ENCODE measurements around the gene BIN2.

Gene BIN2

DNA sequence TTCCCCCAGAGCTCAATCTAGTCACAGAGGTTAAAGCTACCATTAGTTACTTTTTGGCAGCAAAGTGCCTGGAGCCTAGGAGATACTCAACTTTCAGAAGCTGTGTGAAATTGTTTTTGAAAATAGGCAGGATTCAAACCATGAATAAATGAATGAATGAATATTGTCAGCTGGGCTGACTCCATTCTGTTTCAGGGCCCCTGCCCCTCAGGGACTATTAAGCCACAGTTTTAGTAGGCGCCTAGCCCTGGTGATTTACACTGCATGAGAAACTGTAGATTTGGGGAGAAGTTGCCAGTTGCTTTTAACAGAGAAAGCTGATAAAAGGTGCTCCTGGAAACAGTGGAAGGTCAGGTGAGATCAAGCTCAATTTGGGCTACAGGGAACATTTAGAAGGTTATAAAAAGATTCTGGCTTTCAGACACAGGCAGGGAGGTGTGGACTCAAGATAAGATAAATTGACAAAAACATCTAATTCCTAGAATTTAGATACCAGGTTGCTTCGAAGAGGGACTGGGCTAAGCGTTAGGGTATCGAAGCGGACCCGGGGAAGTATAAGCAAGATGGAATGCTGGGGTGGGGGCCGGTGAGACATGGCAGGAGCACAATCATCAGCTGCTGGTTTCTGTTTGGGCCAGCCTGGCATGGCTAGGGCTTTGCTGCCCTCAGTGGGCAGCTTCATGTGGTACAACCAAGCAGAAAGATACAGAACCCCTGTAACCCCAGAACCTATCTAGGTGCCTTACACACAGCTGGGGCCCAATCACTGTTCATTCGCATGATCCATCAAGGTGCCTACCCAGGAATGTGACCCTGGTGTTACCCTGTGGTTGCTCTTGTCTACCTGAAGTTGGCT is 37.4 kb upstream of the BIN2 start:
- no peaks in the 10 kb centered on the region for H3K9me3 Mint-ChIP-seq
- no peak overlapping the region for H3K27ac Mint-ChIP-seq (ENCODE audit: low read depth)
- DNase-seq (ENCODE audit: low spot score in 2 of 2): no peak
- no peaks in the 10 kb centered on the region for H3K4me1 Mint-ChIP-seq
- ATAC-seq (replicated peaks; ENCODE audit: extremely low read depth, poor library complexity, severe bottlenecking): no peak
- no peaks in the 10 kb centered on the region for H3K27me3 Mint-ChIP-seq
- H3K4me3 Mint-ChIP-seq: no peak overlapping the region
- H3K36me3 Mint-ChIP-seq (ENCODE audit: insufficient read depth): peaks cover 6% of the 10 kb centered on the region

DNA sequence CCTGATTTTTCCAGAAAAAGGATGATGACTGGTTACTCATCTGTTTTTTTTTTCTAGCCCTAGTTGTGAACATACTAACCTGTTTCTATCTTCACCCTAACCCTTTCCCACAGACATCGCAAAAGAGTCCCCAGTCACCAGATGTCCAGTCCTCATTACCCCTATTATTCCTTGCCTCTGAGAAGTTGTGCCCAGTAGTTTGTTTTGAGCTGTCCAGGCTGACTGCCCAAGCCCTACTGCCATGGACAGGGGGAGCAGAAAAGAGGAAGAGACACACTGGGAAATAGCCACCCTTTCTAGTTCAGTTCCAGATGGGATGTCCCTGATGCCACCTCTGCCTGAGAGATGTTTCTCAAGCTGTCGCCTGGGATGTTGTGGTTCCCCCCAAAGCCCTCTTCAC is 36.3 kb upstream of the BIN2 start:
- H3K9me3 Mint-ChIP-seq: no peaks in the 10 kb centered on the region
- no peak overlapping the region for H3K4me3 Mint-ChIP-seq
- no peak for DNase-seq (ENCODE audit: low spot score in 2 of 2)
- peaks cover 4% of the 10 kb centered on the region for H3K36me3 Mint-ChIP-seq (ENCODE audit: insufficient read depth)
- H3K27ac Mint-ChIP-seq (ENCODE audit: low read depth): no peak overlapping the region
- ATAC-seq (replicated peaks; ENCODE audit: extremely low read depth, poor library complexity, severe bottlenecking): no peak
- H3K27me3 Mint-ChIP-seq: no peaks in the 10 kb centered on the region
- no peaks in the 10 kb centered on the region for H3K4me1 Mint-ChIP-seq

- Mint-ChIP-seq H3K9me3 (no peaks in the 10 kb centered on the region), H3K27ac (ENCODE audit: low read depth) (peak overlapping the region; percentile 16), H3K36me3 (ENCODE audit: insufficient read depth) (peaks cover 4% of the 10 kb centered on the region), H3K4me3 (no peak overlapping the region), H3K4me1 (no peaks in the 10 kb centered on the region), H3K27me3 (no peaks in the 10 kb centered on the region)
- DNase-seq (ENCODE audit: low spot score in 2 of 2): no peak
- no peak for ATAC-seq (replicated peaks; ENCODE audit: extremely low read depth, poor library complexity, severe bottlenecking)
Observed at GRCh38 chr12:51359851-51360250, 35.9 kb upstream of the BIN2 start.

GRCh38 chr12:51358496-51358895 is 34.5 kb upstream of the BIN2 start:
- H3K4me1 Mint-ChIP-seq: no peaks in the 10 kb centered on the region
- peaks cover 6% of the 10 kb centered on the region for H3K36me3 Mint-ChIP-seq (ENCODE audit: insufficient read depth)
- no peaks in the 10 kb centered on the region for H3K27me3 Mint-ChIP-seq
- no peaks in the 10 kb centered on the region for H3K9me3 Mint-ChIP-seq
- ATAC-seq (replicated peaks; ENCODE audit: extremely low read depth, poor library complexity, severe bottlenecking): no peak
- H3K4me3 Mint-ChIP-seq: no peak overlapping the region
- no peak for DNase-seq (ENCODE audit: low spot score in 2 of 2)
- peak overlapping the region; percentile 16 for H3K27ac Mint-ChIP-seq (ENCODE audit: low read depth)

GRCh38 chr12:51357374-51358047 is 33.5 kb upstream of the BIN2 start:
- no peak for DNase-seq (ENCODE audit: low spot score in 2 of 2)
- Mint-ChIP-seq H3K36me3 (ENCODE audit: insufficient read depth) (peaks cover 4% of the 10 kb centered on the region), H3K9me3 (no peaks in the 10 kb centered on the region), H3K4me1 (no peaks in the 10 kb centered on the region), H3K27me3 (no peaks in the 10 kb centered on the region), H3K27ac (ENCODE audit: low read depth) (no peak overlapping the region), H3K4me3 (no peak overlapping the region)
- ATAC-seq (replicated peaks; ENCODE audit: extremely low read depth, poor library complexity, severe bottlenecking): no peak

GRCh38 chr12:51351913-51352532 is 28.0 kb upstream of the BIN2 start:
- peak; percentile 24 for ATAC-seq (replicated peaks; ENCODE audit: extremely low read depth, poor library complexity, severe bottlenecking)
- peak; percentile 14 to 23 for DNase-seq (ENCODE audit: low spot score in 2 of 2)
- Mint-ChIP-seq H3K4me1 (peaks cover 8% of the 10 kb centered on the region), H3K27ac (ENCODE audit: low read depth) (peak overlapping the region; percentile 75), H3K4me3 (no peak overlapping the region), H3K27me3 (no peaks in the 10 kb centered on the region), H3K36me3 (ENCODE audit: insufficient read depth) (peaks cover 4% of the 10 kb centered on the region), H3K9me3 (no peaks in the 10 kb centered on the region)

- no peak overlapping the region for H3K4me3 Mint-ChIP-seq
- ATAC-seq (replicated peaks; ENCODE audit: extremely low read depth, poor library complexity, severe bottlenecking) (no peak), DNase-seq (ENCODE audit: low spot score in 2 of 2) (no peak)
- H3K4me1 Mint-ChIP-seq: peaks cover 8% of the 10 kb centered on the region
- no peaks in the 10 kb centered on the region for H3K9me3 Mint-ChIP-seq
- H3K36me3 Mint-ChIP-seq (ENCODE audit: insufficient read depth): peaks cover 3% of the 10 kb centered on the region
- H3K27ac Mint-ChIP-seq (ENCODE audit: low read depth): no peak overlapping the region
- H3K27me3 Mint-ChIP-seq: no peaks in the 10 kb centered on the region
Observed at GRCh38 chr12:51349026-51349425, 25.1 kb upstream of the BIN2 start.

GRCh38 chr12:51348116-51348515 is 24.1 kb upstream of the BIN2 start:
- no peak for DNase-seq (ENCODE audit: low spot score in 2 of 2)
- ATAC-seq (replicated peaks; ENCODE audit: extremely low read depth, poor library complexity, severe bottlenecking): no peak
- Mint-ChIP-seq H3K9me3 (no peaks in the 10 kb centered on the region), H3K27me3 (no peaks in the 10 kb centered on the region), H3K4me1 (peaks cover 8% of the 10 kb centered on the region), H3K36me3 (ENCODE audit: insufficient read depth) (peaks cover 1% of the 10 kb centered on the region), H3K4me3 (no peak overlapping the region), H3K27ac (ENCODE audit: low read depth) (no peak overlapping the region)

DNA sequence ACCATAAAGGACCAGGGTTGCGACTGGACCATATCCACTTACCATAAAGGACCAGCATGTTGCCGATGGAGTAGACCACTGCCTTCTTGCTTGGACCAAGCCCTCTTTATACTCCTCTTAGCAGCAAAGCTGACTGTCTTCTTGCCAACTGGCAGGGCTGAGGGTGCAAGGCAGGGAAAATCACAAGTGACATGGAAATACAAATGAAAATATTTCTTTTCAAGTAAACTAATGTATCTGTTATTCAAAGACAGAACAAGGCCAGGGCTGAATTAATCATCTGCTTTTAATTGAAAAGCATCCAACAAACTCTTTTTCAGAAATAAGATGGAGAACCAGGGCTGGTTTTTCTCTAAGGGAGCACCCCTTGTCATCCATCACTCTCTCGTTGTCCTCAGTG is 22.6 kb upstream of the BIN2 start, which contains the start of gene CELA1:
Gene CELA1, minus strand, starts transcription at position 99 of the 400 bp plus-strand sequence. Its CDS starts 41 bp downstream, at position 58.
- H3K4me1 Mint-ChIP-seq: peaks cover 2% of the 10 kb centered on the region
- H3K9me3 Mint-ChIP-seq: no peaks in the 10 kb centered on the region
- H3K27ac Mint-ChIP-seq (ENCODE audit: low read depth): no peak within 1 kb of the TSS
- H3K27me3 Mint-ChIP-seq: no peaks in the 10 kb centered on the region
- DNase-seq (ENCODE audit: low spot score in 2 of 2) (no peak), ATAC-seq (replicated peaks; ENCODE audit: extremely low read depth, poor library complexity, severe bottlenecking) (no peak)
- H3K36me3 Mint-ChIP-seq (ENCODE audit: insufficient read depth): peaks cover under 1% of the 10 kb centered on the region
- no peak within 1 kb of the TSS for H3K4me3 Mint-ChIP-seq

- DNase-seq (ENCODE audit: low spot score in 2 of 2): no peak
- H3K9me3 Mint-ChIP-seq: no peaks in the 10 kb centered on the region
- no peak overlapping the region for H3K27ac Mint-ChIP-seq (ENCODE audit: low read depth)
- H3K4me3 Mint-ChIP-seq: no peak overlapping the region
- H3K4me1 Mint-ChIP-seq: peaks cover 7% of the 10 kb centered on the region
- no peaks in the 10 kb centered on the region for H3K36me3 Mint-ChIP-seq (ENCODE audit: insufficient read depth)
- H3K27me3 Mint-ChIP-seq: no peaks in the 10 kb centered on the region
- ATAC-seq (replicated peaks; ENCODE audit: extremely low read depth, poor library complexity, severe bottlenecking): no peak
Observed at GRCh38 chr12:51345681-51346080, 21.7 kb upstream of the BIN2 start.

DNA sequence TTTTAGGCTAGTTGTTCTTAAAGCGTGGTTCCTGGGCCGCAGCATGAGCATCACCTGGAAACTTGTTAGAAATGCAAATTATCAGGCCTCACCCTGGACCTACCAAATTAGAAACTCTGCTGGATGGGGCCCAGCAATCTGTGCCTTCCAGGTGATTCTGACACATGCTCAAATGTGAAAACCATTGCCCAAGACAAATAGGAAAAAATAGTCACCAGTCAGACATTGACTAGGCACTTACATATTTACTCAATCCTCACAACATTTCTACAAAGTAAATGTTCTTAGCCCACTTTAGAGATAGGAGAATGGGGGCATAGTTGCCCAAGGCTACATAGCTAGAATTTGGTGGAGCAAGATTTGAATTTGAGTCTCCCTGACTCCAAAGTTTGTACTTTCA is 19.2 kb upstream of the BIN2 start:
- ATAC-seq (replicated peaks; ENCODE audit: extremely low read depth, poor library complexity, severe bottlenecking) (no peak), DNase-seq (ENCODE audit: low spot score in 2 of 2) (no peak)
- Mint-ChIP-seq H3K36me3 (ENCODE audit: insufficient read depth) (no peaks in the 10 kb centered on the region), H3K9me3 (no peaks in the 10 kb centered on the region), H3K4me3 (no peak overlapping the region), H3K4me1 (peaks cover 7% of the 10 kb centered on the region), H3K27me3 (no peaks in the 10 kb centered on the region), H3K27ac (ENCODE audit: low read depth) (no peak overlapping the region)

DNA sequence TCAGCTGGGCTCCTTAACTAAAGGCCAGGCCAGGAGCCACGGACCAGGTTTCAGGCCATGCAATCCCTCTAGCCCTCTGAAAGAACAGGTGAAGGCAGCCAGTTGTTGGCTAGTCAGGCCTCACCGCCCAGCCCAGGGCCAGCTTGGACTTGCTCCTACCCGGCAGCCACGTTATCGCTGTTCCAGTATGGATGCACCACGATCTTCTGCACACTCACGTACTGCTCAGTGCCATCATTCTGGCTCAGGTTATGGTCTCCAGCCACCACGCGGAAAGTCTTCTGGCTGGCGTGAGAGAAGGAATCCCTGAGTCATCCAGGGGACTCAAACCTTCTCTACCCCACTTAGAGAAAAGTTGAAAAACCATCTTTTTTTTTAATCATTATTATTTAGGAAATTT is 18.4 kb upstream of the BIN2 start:
- Mint-ChIP-seq H3K4me1 (peaks cover 7% of the 10 kb centered on the region), H3K4me3 (no peak overlapping the region), H3K9me3 (no peaks in the 10 kb centered on the region), H3K36me3 (ENCODE audit: insufficient read depth) (no peaks in the 10 kb centered on the region), H3K27me3 (no peaks in the 10 kb centered on the region), H3K27ac (ENCODE audit: low read depth) (no peak overlapping the region)
- DNase-seq (ENCODE audit: low spot score in 2 of 2) (no peak), ATAC-seq (replicated peaks; ENCODE audit: extremely low read depth, poor library complexity, severe bottlenecking) (no peak)
